ENCODE data around the gene CELSR1. TPM values are rescaled to one million over a fixed set of nuclear protein-coding genes. Genes with fewer than 3 reads are reported as not detected.

Gene CELSR1
- total and polyA plus RNA-seq, 12 donors = 0.11 to 4.3 (median 1.9) TPM

DNA sequence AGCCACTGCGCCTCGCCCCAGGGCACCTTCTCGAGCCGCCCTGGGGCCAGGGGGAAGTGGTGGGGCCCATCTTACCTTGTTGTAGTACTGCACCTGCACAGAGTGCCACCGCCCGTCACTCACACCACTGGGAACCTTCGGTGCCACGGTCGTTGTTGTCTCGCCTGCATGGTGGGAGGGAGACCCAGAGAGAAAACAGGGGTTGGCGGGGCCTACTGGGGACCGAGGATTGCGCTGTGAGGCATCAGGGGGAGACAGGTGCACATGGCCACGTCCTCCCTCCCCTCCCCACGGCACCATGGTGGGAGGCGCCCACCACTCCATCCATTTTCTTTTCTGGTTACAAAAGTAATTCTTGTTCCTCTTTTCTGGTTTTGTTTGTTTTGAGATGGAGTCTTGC, 104.1 kb downstream of the CELSR1 start:
- DNase-seq = no peak
- TF ChIP-seq POLR2A (IDR thresholded peaks at IDR 0.05) = no peak
- TF ChIP-seq, protein P1, sequence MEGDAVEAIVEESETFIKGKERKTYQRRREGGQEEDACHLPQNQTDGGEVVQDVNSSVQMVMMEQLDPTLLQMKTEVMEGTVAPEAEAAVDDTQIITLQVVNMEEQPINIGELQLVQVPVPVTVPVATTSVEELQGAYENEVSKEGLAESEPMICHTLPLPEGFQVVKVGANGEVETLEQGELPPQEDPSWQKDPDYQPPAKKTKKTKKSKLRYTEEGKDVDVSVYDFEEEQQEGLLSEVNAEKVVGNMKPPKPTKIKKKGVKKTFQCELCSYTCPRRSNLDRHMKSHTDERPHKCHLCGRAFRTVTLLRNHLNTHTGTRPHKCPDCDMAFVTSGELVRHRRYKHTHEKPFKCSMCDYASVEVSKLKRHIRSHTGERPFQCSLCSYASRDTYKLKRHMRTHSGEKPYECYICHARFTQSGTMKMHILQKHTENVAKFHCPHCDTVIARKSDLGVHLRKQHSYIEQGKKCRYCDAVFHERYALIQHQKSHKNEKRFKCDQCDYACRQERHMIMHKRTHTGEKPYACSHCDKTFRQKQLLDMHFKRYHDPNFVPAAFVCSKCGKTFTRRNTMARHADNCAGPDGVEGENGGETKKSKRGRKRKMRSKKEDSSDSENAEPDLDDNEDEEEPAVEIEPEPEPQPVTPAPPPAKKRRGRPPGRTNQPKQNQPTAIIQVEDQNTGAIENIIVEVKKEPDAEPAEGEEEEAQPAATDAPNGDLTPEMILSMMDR (IDR thresholded peaks at IDR 0.05) = no peak
- no peak overlapping the region for H3K27ac ChIP-seq

DNA sequence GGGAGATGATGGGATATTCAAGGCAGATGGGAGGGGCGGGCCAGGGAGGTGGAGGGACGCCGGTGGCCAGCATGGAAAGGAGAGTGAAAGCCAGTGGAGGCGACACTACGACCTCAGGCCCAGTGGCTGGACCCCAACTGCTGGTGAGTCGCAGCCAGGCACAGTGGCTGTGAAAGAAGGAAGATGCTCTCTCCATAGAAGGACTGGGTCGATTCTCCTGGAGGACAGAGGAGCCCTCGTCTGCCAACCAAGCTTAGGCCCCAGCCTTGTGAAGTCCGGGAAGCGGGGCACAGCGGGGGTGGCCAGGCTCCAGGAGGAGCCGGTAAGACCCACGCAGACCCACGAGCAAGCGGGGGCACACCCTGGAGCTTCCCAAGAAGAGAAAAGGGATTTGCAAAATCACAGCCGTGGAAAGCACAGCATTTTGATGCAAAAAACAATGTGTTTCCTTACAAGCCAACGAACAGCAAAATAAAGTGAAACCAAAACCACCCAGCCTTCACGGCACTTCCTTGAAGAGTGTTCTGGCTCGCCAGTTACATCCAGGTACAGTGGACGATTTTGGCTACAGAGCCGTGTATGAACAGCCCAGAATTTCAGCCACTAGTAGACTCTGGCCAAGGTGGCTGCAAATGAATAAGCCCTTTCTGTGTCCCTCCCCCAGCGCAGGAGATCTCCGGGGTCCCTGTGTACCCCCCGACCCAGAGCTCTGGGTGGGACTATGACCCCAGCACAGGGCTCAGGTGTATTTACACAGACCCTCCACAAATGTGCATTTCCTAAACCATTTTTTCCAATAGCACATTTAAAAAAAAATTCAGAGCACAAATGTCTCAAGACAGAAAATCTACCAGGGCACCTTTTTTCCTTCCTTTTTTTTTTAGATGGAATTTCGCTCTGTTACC, 105.0 kb downstream of the CELSR1 start:
- Histone ChIP-seq H3K4me1 (replicated peaks in 1 of 2) (no peaks in the 10 kb centered on the region), H3K36me3 (replicated peaks in 1 of 2) (no peaks in the 10 kb centered on the region), H3K9me3 (replicated peaks in 1 of 3) (no peaks in the 10 kb centered on the region), H3K4me3 (peak overlapping the region in 1 of 4 donors; percentile 39), H3K27me3 (no peaks in the 10 kb centered on the region), H3K27ac (peak overlapping the region in 1 of 5 donors; percentile 10)
- no peak for TF ChIP-seq POLR2A (IDR thresholded peaks at IDR 0.05)
- TF ChIP-seq, protein P1 (IDR thresholded peaks at IDR 0.05) = no peak
- intact Hi-C loops (cut with DNase I) = no loop called here
- peak in 2 of 7 donors; percentile 10 to 58 for DNase-seq
- WGBS, 4 donors = 64 to 74% (median 71%) methylated on average over 19 to 25 of the region's 25 CpGs

More for the DNA sequence above, 104.1 kb downstream of the CELSR1 start:
- intact Hi-C loops (cut with DNase I) = no loop called here
- Histone ChIP-seq H3K36me3 (replicated peaks in 1 of 2) (no peaks in the 10 kb centered on the region), H3K4me1 (replicated peaks in 1 of 2) (no peaks in the 10 kb centered on the region), H3K4me3 (no peak overlapping the region), H3K9me3 (replicated peaks in 1 of 3) (no peaks in the 10 kb centered on the region), H3K27me3 (no peaks in the 10 kb centered on the region)
- 81 to 95% (median 91%) methylated on average over 7 to 16 of the region's 16 CpGs for WGBS, 4 donors

DNA sequence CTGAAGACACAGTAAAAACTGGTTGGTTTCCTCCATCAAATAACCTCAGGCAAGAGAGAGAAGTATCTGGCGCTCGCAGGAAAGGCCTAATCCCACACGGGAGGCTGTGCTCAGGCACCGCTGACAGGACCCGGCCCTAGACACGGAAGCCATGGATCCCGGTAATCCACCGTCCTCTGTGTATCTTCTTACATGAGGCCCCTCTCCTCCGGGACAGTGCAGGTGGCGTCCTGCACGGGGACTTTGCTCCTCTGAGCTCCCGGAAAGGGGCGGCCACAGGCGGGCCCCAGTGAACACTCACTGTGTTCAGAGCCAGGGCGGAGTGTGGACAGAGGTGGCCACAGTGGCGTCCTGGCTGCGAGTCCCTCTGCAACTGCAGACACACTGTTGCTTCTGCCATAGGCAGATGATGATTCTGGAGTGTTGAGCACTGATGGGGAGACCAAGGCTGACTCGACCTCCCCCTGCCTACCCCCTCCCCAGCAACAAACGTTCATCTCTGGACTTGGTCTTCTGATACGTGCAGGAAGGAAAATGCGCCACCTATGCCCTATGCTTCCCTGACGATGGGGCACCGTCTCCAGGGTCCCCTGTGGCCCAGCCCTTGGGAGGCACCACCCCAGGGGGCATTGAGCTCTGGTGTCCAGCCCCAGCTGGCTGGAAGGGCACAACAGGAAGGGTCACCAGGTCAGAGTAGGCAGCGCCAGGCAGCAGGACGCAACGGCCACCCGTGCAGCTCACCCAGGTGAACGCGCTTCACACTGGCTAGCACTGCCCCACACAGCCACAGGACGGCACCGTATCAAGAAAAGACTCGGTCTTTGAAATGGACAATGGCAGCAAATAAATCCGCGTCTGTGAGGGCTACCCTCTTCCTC, 106.2 kb downstream of the CELSR1 start:
- H3K4me1 ChIP-seq (replicated peaks in 1 of 2) = no peaks in the 10 kb centered on the region
- no peaks in the 10 kb centered on the region for H3K9me3 ChIP-seq (replicated peaks in 1 of 3)
- H3K4me3 ChIP-seq = no peak overlapping the region
- intact Hi-C loops (cut with DNase I) = no loop called here
- WGBS, 4 donors = 85 to 94% (median 87%) methylated on average over 21 to 34 of the region's 34 CpGs
- DNase-seq = no peak
- no peak overlapping the region for H3K27ac ChIP-seq
- H3K27me3 ChIP-seq = no peaks in the 10 kb centered on the region
- TF ChIP-seq, protein P1 (IDR thresholded peaks at IDR 0.05) = no peak
- TF ChIP-seq POLR2A (IDR thresholded peaks at IDR 0.05) = no peak
- no peaks in the 10 kb centered on the region for H3K36me3 ChIP-seq (replicated peaks in 1 of 2)

DNA sequence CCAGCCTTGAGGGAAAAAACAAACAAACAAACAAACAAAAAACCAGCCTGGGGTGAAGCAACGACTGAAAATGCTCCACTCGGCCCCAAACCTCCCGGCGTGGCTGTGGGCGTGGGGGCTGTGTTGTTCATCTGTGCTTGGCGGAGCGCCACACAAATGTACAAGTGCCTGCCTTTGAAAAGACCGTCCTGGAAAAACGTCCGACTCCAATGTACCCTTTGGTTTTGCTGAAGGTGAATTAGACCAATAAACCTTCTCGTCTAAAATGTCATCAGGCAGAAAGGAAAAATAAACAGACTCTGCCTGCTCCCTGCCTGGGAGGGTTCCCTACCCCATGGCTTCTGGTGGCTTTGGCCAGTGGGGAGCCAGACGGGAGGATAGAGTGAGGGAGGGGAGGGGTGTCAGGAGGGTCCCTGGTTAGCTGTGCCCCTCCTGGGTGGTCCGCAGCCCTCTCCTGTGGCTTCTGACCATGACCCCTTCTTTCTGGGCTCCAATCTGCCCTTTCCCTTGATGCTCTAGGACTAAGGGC, 108.0 kb downstream of the CELSR1 start:
- Histone ChIP-seq H3K4me3 (no peak overlapping the region), H3K9me3 (replicated peaks in 1 of 3) (no peaks in the 10 kb centered on the region), H3K36me3 (replicated peaks in 1 of 2) (no peaks in the 10 kb centered on the region), H3K27ac (no peak overlapping the region), H3K27me3 (no peaks in the 10 kb centered on the region), H3K4me1 (replicated peaks in 1 of 2) (no peaks in the 10 kb centered on the region)
- intact Hi-C loops (cut with DNase I) = no loop called here
- no peak for DNase-seq
- TF ChIP-seq, protein P1 (IDR thresholded peaks at IDR 0.05) = no peak
- TF ChIP-seq POLR2A (IDR thresholded peaks at IDR 0.05) = no peak
- 51 to 59% (median 55%) methylated on average over 12 to 13 of the region's 13 CpGs for WGBS, 4 donors

Data from adrenal gland (tissue), 12 donors.